ENCODE results near the gene FBXL7.

GRCh38 chr5:15621094-15621493, 121.1 kb downstream of the FBXL7 start:
- TF ChIP-seq GLIS3 (CRISPR knock-in tag; IDR thresholded peaks at IDR 0.05) (no peak), TOX (CRISPR knock-in tag; IDR thresholded peaks at IDR 0.05; ENCODE audit: borderline replicate concordance) (peak; percentile 63; the same call in 1 of the 2 replicates), RARB (CRISPR knock-in tag; IDR thresholded peaks at IDR 0.05) (no peak), CSRNP3 (CRISPR knock-in tag; IDR thresholded peaks at IDR 0.05) (no peak), ZC3H10 (CRISPR knock-in tag; IDR thresholded peaks at IDR 0.05) (no peak), PPARA (CRISPR knock-in tag; IDR thresholded peaks at IDR 0.05; ENCODE audit: borderline replicate concordance) (no peak), TSHZ2 (CRISPR knock-in tag; IDR thresholded peaks at IDR 0.05) (no peak), ARNTL (CRISPR knock-in tag; IDR thresholded peaks at IDR 0.05; ENCODE audit: borderline replicate concordance, low read depth) (no peak), PATZ1 (CRISPR knock-in tag; IDR thresholded peaks at IDR 0.05; ENCODE audit: borderline replicate concordance) (no peak), ISL1 (CRISPR knock-in tag; IDR thresholded peaks at IDR 0.05) (no peak), OSR1 (CRISPR knock-in tag; IDR thresholded peaks at IDR 0.05) (no peak)
